Activated CD8-positive, alpha-beta memory T cell treated with anti-CD3 and anti-CD28 coated beads, Interleukin-2, amount 10 ng/mL, durations not matched to agents 7 days and 5 days (primary cell): Measurements from ENCODE around the gene TMEM140. TPM values are rescaled to one million over a fixed set of nuclear protein-coding genes. Genes with fewer than 3 reads are reported as not detected.
"Not testable (repeated sequence)": the region's sequence is repeated elsewhere in the genome, so short reads cannot be mapped to it uniquely, and the experiment has no call there.

Experiments used
- ATAC-seq: fragments of 150-1000 bp; cut with Tn5 transposase; one replicate; pipeline ENCODE4 v1.10.0; 2021; ENCODE audit warnings: moderate library complexity
- CTCF ChIA-PET: fragments of 350-600 bp; sonication (Branson Sonifier 250); formaldehyde crosslinking; loops from one replicate; lab custom pipeline; 2021; ENCODE audit warnings: antibody characterized with exemption; lab: Charles Lee
- DNase-seq: peaks from one replicate; pipeline ENCODE4 v3.0.0-alpha.2; 2020
- H3K27ac Mint-ChIP-seq: one replicate; pipeline ENCODE4 v1.8.0; 2021; ENCODE audit warnings: mild to moderate bottlenecking, mixed read lengths
- H3K27me3 Mint-ChIP-seq: one replicate; pipeline ENCODE4 v1.8.0; 2021; ENCODE audit warnings: mixed read lengths
- H3K36me3 Mint-ChIP-seq: one replicate; pipeline ENCODE4 v1.8.0; 2021; ENCODE audit warnings: mild to moderate bottlenecking, mixed read lengths
- H3K4me1 Mint-ChIP-seq: one replicate; pipeline ENCODE4 v1.8.0; 2021; ENCODE audit warnings: mixed read lengths
- H3K4me3 Mint-ChIP-seq: one replicate; pipeline ENCODE4 v1.8.0; 2021; ENCODE audit warnings: mild to moderate bottlenecking, moderate library complexity, mixed read lengths
- H3K9me3 Mint-ChIP-seq: one replicate; pipeline ENCODE4 v1.8.0; 2022; ENCODE audit warnings: low read depth, mixed read lengths
- microRNA-seq: library from miRNA; unstranded; fragments of <30 nt; microRNA quantifications from one replicate; pipeline ENCODE4 v1.2.0, GENCODE V29; 2022
- total RNA-seq, 2 experiments: library from RNA; stranded (reverse); gene quantifications; one replicate each; pipeline ENCODE4 v1.2.3, GENCODE V29; 2021

TMEM140 gene
- total RNA-seq, 2 experiments from 2014 or later: 19.9 to 27.5 TPM

- Mint-ChIP-seq H3K4me3 (no peak overlapping the region), H3K4me1 (peaks cover 34% of the 10 kb centered on the region), H3K27me3 (no peaks in the 10 kb centered on the region), H3K9me3 (no peaks in the 10 kb centered on the region), H3K36me3 (peaks cover 3% of the 10 kb centered on the region), H3K27ac (no peak overlapping the region)
- ATAC-seq: no peak
- no peak for DNase-seq
- CTCF ChIA-PET: interaction anchor here (2.0 kb wide), 1 partner anchor 221 kb away, joined by 5 read pairs; the partner anchor contains the start of gene AGBL3
These were observed 59.7 kb downstream of the TMEM140 start for GRCh38 chr7:135207406-135208101.

- DNase-seq (no peak), ATAC-seq (no peak)
- Mint-ChIP-seq H3K27me3 (no peaks in the 10 kb centered on the region), H3K9me3 (no peaks in the 10 kb centered on the region), H3K4me3 (no peak overlapping the region), H3K4me1 (peaks cover 34% of the 10 kb centered on the region), H3K27ac (no peak overlapping the region), H3K36me3 (peaks cover 3% of the 10 kb centered on the region)
- CTCF ChIA-PET: interaction anchor here (2.0 kb wide), 1 partner anchor 222 kb away, joined by 5 read pairs; the partner anchor contains the start of gene AGBL3
These were observed 60.4 kb downstream of the TMEM140 start for GRCh38 chr7:135208102-135208793.

DNA sequence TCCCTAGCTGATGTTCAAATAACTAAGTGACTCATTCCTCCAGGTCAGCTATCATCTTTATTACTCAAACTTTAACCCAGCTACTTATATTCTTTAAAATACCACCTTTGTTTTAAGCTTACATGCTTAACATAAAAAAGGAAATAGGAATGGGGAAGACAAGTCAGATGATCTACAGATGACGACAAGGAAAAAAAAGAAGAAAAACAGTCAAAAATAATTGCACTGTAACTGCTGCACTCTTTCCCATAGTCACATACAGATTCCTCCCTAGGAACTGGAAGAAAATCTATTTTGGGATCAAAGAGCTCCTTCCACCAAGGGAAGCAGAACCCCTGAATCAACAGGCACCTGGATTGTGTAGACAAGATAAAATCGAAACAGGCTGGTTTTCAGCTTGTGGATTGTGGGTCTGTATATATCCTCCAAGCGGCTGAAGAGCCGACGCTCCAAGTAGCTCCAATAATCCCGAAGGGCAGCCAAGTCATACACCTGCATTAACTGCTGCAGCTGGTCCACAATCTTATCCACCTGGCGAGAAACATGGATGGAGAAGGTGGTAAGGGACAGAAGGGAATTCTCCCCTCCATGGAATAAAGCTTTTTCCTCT lies 61.5 kb downstream of the TMEM140 start:
- Mint-ChIP-seq H3K4me1 (peaks cover 28% of the 10 kb centered on the region), H3K9me3 (no peaks in the 10 kb centered on the region), H3K36me3 (peaks cover 3% of the 10 kb centered on the region), H3K4me3 (no peak overlapping the region), H3K27me3 (no peaks in the 10 kb centered on the region), H3K27ac (no peak overlapping the region)
- CTCF ChIA-PET: interaction anchor here (1.5 to 2.4 kb wide), 4 partner anchors 11 to 223 kb away, joined by 3 to 7 read pairs (median 6); partner anchors contain the start of genes AGBL3 and CYREN
- ATAC-seq (no peak), DNase-seq (no peak)

- no peaks in the 10 kb centered on the region for H3K36me3 Mint-ChIP-seq
- CTCF ChIA-PET: interaction anchor here (0.9 to 2.4 kb wide), 7 partner anchors 9 to 577 kb away, joined by 3 to 7 read pairs (median 4); partner anchors contain the start of genes CYREN and TMEM140
- H3K4me1 Mint-ChIP-seq: peaks cover 28% of the 10 kb centered on the region
- DNase-seq (no peak), ATAC-seq (peak; percentile 1)
- no peaks in the 10 kb centered on the region for H3K9me3 Mint-ChIP-seq
- H3K4me3 Mint-ChIP-seq: peak overlapping the region; percentile 94
- no peaks in the 10 kb centered on the region for H3K27me3 Mint-ChIP-seq
- H3K27ac Mint-ChIP-seq: peak overlapping the region; percentile 96
These were observed 63.0 kb downstream of the TMEM140 start for GRCh38 chr7:135210888-135211178.

DNA sequence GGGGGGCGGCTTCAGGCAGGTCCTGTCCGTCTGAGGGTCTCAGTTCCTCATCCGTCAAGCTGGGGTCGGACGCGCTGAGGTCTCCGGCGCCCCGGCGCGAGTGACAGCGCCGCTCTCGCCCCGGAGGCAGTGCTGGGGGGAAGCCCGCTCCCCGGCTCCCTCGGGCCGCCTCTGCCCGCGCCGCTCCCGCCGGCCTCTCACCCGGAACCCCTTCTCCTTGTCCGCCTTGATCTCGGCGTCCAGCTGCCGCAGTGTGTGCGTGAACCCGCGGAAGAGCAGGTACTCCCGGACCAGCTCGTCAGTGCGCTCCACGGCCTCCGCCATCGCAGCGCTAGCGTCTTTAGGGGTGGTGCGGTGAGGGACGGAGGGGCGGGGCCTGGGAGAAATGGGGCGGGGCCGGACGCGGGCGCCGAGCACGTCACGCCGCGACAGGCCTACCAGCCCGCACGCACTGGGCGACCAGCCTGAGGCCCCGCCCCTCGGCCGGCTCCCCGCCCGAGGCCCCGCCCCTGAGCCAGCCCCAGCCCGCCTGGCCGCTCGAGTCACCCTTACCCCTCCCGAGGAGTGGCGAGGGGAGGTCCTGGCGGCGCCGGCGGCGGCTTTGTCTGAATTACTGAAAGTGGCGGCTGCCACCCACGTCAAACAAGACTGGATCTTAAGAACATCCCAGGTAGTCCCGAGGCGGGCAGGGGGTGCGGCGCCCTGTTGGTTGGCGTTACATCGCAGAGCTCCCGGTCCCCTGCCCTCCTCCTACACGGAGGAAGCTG lies 63.5 kb downstream of the TMEM140 start, which contains the start of gene WDR91:
Gene WDR91 (minus strand): TSS at position 348 of the 767 bp plus-strand sequence. CDS start 24 bp downstream, at position 324.
- no peaks in the 10 kb centered on the region for H3K27me3 Mint-ChIP-seq
- H3K36me3 Mint-ChIP-seq: no peaks in the 10 kb centered on the region
- peak within 1 kb of the TSS; percentile 96 for H3K27ac Mint-ChIP-seq
- CTCF ChIA-PET: interaction anchor here (1.0 to 2.4 kb wide), 5 partner anchors 9 to 224 kb away, joined by 3 to 7 read pairs (median 4); partner anchors contain the start of genes CYREN and TMEM140
- H3K4me3 Mint-ChIP-seq: peak within 1 kb of the TSS; percentile 94
- H3K9me3 Mint-ChIP-seq: no peaks in the 10 kb centered on the region
- DNase-seq (peak; percentile 96), ATAC-seq (peak; percentile 93)
- H3K4me1 Mint-ChIP-seq: peaks cover 28% of the 10 kb centered on the region

DNA sequence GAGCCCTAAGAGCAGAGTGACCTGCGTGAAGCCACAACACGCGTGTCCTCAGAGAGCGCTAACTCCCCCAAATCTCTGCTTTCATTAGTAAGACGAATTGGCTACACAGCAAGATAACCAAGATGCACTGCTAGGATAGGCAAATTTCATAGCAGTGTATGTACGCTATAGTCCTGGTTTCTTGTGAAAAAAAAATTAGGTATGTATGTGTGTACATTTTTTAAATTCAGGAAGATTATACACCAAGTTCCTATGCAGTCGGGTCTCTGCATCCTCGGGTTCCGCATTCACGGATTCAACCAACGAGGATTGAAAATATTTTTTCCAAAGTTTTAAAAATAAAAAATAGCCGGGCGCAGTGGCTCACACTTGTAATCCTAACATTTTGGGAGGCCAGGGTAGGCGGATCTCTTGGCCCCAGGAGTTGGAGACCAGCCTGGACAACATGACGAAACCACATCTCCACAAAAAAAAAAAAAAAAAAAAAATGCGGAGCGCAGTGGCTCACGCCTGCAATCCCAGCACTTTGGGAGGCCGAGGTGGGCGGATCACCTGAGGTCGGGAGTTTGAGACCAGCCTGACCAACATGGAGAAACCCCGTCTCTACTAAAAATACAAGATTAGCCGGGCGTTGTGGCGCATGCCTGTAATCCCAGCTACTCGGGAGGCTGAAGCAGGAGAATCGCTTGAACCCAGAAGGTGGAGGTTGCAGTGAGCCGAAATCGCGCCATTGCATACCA lies 64.2 kb downstream of the TMEM140 start:
- Mint-ChIP-seq H3K4me3 (peak overlapping the region; percentile 94), H3K4me1 (peaks cover 24% of the 10 kb centered on the region), H3K27ac (peak overlapping the region; percentile 83)
- H3K9me3 Mint-ChIP-seq, ATAC-seq, H3K36me3 Mint-ChIP-seq, CTCF ChIA-PET, DNase-seq, H3K27me3 Mint-ChIP-seq: not testable (repeated sequence)

GRCh38 chr7:135213831-135214230 lies 66.0 kb downstream of the TMEM140 start:
- DNase-seq (no peak), ATAC-seq (no peak)
- H3K4me1 Mint-ChIP-seq: peaks cover 12% of the 10 kb centered on the region
- H3K9me3 Mint-ChIP-seq: no peaks in the 10 kb centered on the region
- H3K4me3 Mint-ChIP-seq: no peak overlapping the region
- H3K27ac Mint-ChIP-seq: no peak overlapping the region
- CTCF ChIA-PET: interaction anchor here (1.1 kb wide), 1 partner anchor 60 kb away, joined by 3 read pairs; no protein-coding TSS in a partner anchor
- H3K36me3 Mint-ChIP-seq: no peaks in the 10 kb centered on the region
- H3K27me3 Mint-ChIP-seq: peaks cover 3% of the 10 kb centered on the region

DNA sequence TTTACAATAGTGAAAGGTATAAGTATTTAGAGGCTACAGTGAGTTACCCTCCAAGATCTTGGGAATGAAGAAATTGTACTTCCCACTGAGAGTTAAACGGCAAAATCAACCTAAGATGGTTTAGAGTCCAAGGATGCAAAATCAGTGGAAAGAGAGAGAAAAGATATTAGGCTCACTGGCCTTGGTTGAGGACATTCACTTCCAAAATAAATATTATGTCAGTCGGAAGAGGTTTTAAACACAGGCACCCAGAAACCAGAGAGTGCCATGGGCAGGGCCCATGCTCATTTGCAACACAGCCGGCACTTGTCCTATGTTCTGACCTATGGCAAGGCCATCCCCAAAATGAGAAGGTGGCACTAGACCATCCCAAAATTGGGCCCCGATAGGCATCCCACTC lies 67.3 kb downstream of the TMEM140 start:
- peaks cover 3% of the 10 kb centered on the region for H3K27me3 Mint-ChIP-seq
- H3K27ac Mint-ChIP-seq: no peak overlapping the region
- no peaks in the 10 kb centered on the region for H3K9me3 Mint-ChIP-seq

DNA sequence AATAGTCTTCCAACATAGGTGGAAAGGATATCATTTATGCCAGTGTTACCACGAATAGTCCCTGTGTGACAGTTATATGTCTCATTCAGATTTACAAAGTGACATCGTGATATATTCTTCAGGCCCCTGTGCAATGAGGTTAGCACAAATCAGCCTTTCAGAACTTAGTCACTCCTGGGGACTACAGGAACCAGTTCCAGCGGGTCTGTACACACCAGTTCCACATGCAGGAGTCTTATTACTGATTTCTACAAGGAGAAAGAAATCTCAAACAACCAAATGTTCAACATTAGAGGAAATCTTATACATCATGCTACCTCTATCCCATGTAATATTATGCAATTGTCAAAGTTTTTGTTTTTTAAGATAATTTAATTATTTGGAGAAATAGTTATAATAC lies 67.8 kb downstream of the TMEM140 start:
- CTCF ChIA-PET: no interaction called here
- no peak for ATAC-seq
- Mint-ChIP-seq H3K36me3 (no peaks in the 10 kb centered on the region), H3K27ac (no peak overlapping the region), H3K4me3 (no peak overlapping the region), H3K27me3 (peaks cover 3% of the 10 kb centered on the region), H3K9me3 (peaks cover 2% of the 10 kb centered on the region), H3K4me1 (peaks cover 6% of the 10 kb centered on the region)
- DNase-seq: no peak

More for the DNA sequence above, 67.3 kb downstream of the TMEM140 start:
- CTCF ChIA-PET: no interaction called here
- H3K36me3 Mint-ChIP-seq: no peaks in the 10 kb centered on the region
- H3K4me3 Mint-ChIP-seq: no peak overlapping the region
- DNase-seq (no peak), ATAC-seq (no peak)
- peaks cover 11% of the 10 kb centered on the region for H3K4me1 Mint-ChIP-seq

Small RNA genes within 50 kb of the gene (microRNA-seq; reads per million reads assigned to microRNA genes)
- gene MIR6509: not detected

Other genes with a start within 250 kb of the TMEM140 start
- 1 to 10 TPM; 2.4 to 2.8 TPM for gene AGBL3, start 161.6 kb upstream of the TMEM140 start, total RNA-seq
- 10 to 100 TPM; 33.2 to 46.0 TPM for gene CYREN, start 22.6 kb downstream of the TMEM140 start, total RNA-seq
- gene WDR91, start 63.5 kb downstream of the TMEM140 start, total RNA-seq: 10 to 100 TPM in 1 of 2 experiments, 1 to 10 TPM in 1; 9.3 to 25.9 TPM
- gene STRA8, start 85.8 kb downstream of the TMEM140 start, total RNA-seq: not detected